ENCODE data around the gene P2RY2.

GRCh38 chr11:73218106-73218829, at the start of gene P2RY2:
- TF ChIP-seq TAF1 (IDR thresholded peaks at IDR 0.05; ENCODE audit: borderline replicate concordance, insufficient read depth, low read length), result no peak
- TF ChIP-seq POLR2AphosphoS5 (IDR thresholded peaks at IDR 0.05; ENCODE audit: low read depth, low read length), result no peak
- no peak for TF ChIP-seq REST (IDR thresholded peaks at IDR 0.05; ENCODE audit: insufficient read depth in 1 of 2, low read depth in 2 of 2, low read length in 2 of 2)
